ENCODE results near the gene DEAF1.
A peak's percentile ranks its signal among the peaks of the same experiment; 100 is the strongest.

Gene DEAF1

GRCh38 chr11:720642-721246 lies 25.7 kb upstream of the DEAF1 start:
- no peak for DNase-seq

GRCh38 chr11:720017-720641 lies 25.1 kb upstream of the DEAF1 start:
- no peak for DNase-seq

GRCh38 chr11:719214-720016 lies 24.4 kb upstream of the DEAF1 start:
- DNase-seq = no peak

GRCh38 chr11:714436-714835 lies 19.4 kb upstream of the DEAF1 start:
- DNase-seq = no peak

- no peak for DNase-seq
Observed at GRCh38 chr11:709109-709997, 14.3 kb upstream of the DEAF1 start.

- no peak for DNase-seq
Observed at GRCh38 chr11:708511-708910, 13.5 kb upstream of the DEAF1 start.

GRCh38 chr11:707817-708420 lies 12.9 kb upstream of the DEAF1 start:
- no peak for DNase-seq

GRCh38 chr11:706957-707816 lies 12.2 kb upstream of the DEAF1 start:
- DNase-seq = no peak

GRCh38 chr11:706439-706956 lies 11.5 kb upstream of the DEAF1 start:
- DNase-seq = no peak

- DNase-seq = no peak
Observed at GRCh38 chr11:705646-706438, 10.8 kb upstream of the DEAF1 start, which contains the start of gene EPS8L2. Gene EPS8L2, plus strand, starts transcription at chr11:706231. Its CDS starts 3,177 bp downstream, at chr11:709408.

- no peak for DNase-seq
Observed at GRCh38 chr11:704781-705645, 10.0 kb upstream of the DEAF1 start.

- DNase-seq = no peak
Observed at GRCh38 chr11:704228-704674, 9.2 kb upstream of the DEAF1 start.

GRCh38 chr11:703506-703905 lies 8.5 kb upstream of the DEAF1 start:
- no peak for DNase-seq

GRCh38 chr11:702462-703461 lies 7.7 kb upstream of the DEAF1 start:
- no peak for DNase-seq

- no peak for DNase-seq
Observed at GRCh38 chr11:701741-702461, 6.9 kb upstream of the DEAF1 start.

- DNase-seq = peak; percentile 43
Observed at GRCh38 chr11:699753-700152, 4.7 kb upstream of the DEAF1 start.

GRCh38 chr11:699116-699508 lies 4.1 kb upstream of the DEAF1 start:
- no peak for DNase-seq
